Renal pelvis (tissue), 4 donors: ENCODE data around the gene PURB. TPM values are rescaled to one million over a fixed set of nuclear protein-coding genes. Genes with fewer than 3 reads are reported as not detected.
A peak's percentile ranks its signal among the peaks of the same experiment; 100 is the strongest.
"Not testable (repeated sequence)": the region's sequence is repeated elsewhere in the genome, so short reads cannot be mapped to it uniquely, and the experiment has no call there.

ENCODE experiments used
- DNase-seq: peaks from one replicate; pipeline ENCODE4 v3.0.0-alpha.2; 2013
- polyA plus RNA-seq, 3 donors: library from polyadenylated mRNA; unstranded; fragments of 120-200 nt; gene quantifications; one replicate each; pipeline ENCODE4 v1.2.1, GENCODE V29; 2013; ENCODE audit not compliant: insufficient read length in 3 of 3

The PURB gene
- polyA plus RNA-seq, 3 donors, result 26.8 to 36.7 (median 34.6) TPM

- DNase-seq, result no peak
Observed at GRCh38 chr7:44867073-44867995, 18.0 kb downstream of the PURB start.

GRCh38 chr7:44861949-44862348 lies 23.4 kb downstream of the PURB start:
- not testable (repeated sequence) for DNase-seq

GRCh38 chr7:44858161-44858560 lies 27.2 kb downstream of the PURB start:
- no peak for DNase-seq

- no peak for DNase-seq
Observed at GRCh38 chr7:44854644-44855364, 30.5 kb downstream of the PURB start.

GRCh38 chr7:44853391-44853790 lies 31.9 kb downstream of the PURB start:
- no peak for DNase-seq

- DNase-seq, result no peak
Observed at GRCh38 chr7:44852590-44852989, 32.7 kb downstream of the PURB start.

- DNase-seq, result no peak
Observed at GRCh38 chr7:44849885-44850544, 35.3 kb downstream of the PURB start.

- no peak for DNase-seq
Observed at GRCh38 chr7:44849259-44849884, 36.0 kb downstream of the PURB start.

- peak; percentile 100 for DNase-seq
Observed at GRCh38 chr7:44847920-44848634, 37.3 kb downstream of the PURB start, which contains the start of gene H2AZ2. H2AZ2 (minus strand) TSS chr7:44848087; CDS start chr7:44847971, 116 bp downstream.

GRCh38 chr7:44847509-44847919 lies 37.8 kb downstream of the PURB start:
- peak; percentile 87 for DNase-seq

- no peak for DNase-seq
Observed at GRCh38 chr7:44846816-44847508, 38.4 kb downstream of the PURB start.

GRCh38 chr7:44846390-44846789 lies 38.9 kb downstream of the PURB start:
- DNase-seq, result not testable (repeated sequence)

GRCh38 chr7:44845451-44845850 lies 39.9 kb downstream of the PURB start:
- no peak for DNase-seq

GRCh38 chr7:44843440-44843839 lies 41.9 kb downstream of the PURB start:
- DNase-seq, result not testable (repeated sequence)

GRCh38 chr7:44842675-44843074 lies 42.7 kb downstream of the PURB start:
- not testable (repeated sequence) for DNase-seq

GRCh38 chr7:44838751-44839150 lies 46.6 kb downstream of the PURB start:
- DNase-seq, result peak; percentile 52

- no peak for DNase-seq
Observed at GRCh38 chr7:44827567-44827966, 57.8 kb downstream of the PURB start.
